ENCODE results near the gene NTNG2.
A peak's percentile ranks its signal among the peaks of the same experiment; 100 is the strongest.

The NTNG2 gene

DNA sequence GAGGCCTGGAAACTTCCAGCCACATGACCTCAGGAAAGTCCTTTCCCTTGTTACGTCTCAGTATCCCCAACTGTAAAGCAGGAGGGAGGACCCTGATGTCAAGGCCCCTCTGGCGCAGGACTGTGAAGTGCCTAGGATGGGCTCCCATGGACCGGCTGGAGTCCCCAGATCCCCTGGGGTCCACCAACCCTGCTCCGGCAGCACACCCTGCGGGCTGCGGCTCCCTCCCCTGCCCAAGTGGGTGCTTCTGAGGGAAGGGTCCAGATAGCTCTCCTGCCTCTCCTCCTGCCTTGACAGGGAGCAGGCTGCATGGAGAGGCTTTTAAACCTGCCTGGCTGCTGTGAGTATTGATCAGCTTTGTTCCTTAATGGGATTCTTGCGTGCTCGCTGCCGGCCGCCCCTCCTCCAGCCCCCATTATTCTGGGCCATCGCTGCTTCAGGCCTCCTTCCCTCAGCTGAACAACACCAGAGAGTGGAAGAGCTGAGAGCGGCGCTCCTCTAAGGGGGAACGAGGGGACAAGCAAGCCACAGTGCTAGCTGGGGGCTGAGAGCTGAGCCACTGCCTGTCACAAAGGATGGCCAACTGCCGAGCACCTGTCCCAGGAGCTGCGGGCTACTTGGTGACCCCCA, 25.6 kb upstream of the NTNG2 start:
- no peaks in the 10 kb centered on the region for H3K36me3 Mint-ChIP-seq (ENCODE audit: low read depth)
- H3K4me3 Mint-ChIP-seq = no peak overlapping the region
- H3K4me1 Mint-ChIP-seq (ENCODE audit: low read depth) = peaks cover 1% of the 10 kb centered on the region
- no peak overlapping the region for H3K27ac Mint-ChIP-seq
- no peaks in the 10 kb centered on the region for H3K9me3 Mint-ChIP-seq
- intact Hi-C loops (cut with micrococcal nuclease) = no loop called here
- peaks cover 45% of the 10 kb centered on the region for H3K27me3 Mint-ChIP-seq

DNA sequence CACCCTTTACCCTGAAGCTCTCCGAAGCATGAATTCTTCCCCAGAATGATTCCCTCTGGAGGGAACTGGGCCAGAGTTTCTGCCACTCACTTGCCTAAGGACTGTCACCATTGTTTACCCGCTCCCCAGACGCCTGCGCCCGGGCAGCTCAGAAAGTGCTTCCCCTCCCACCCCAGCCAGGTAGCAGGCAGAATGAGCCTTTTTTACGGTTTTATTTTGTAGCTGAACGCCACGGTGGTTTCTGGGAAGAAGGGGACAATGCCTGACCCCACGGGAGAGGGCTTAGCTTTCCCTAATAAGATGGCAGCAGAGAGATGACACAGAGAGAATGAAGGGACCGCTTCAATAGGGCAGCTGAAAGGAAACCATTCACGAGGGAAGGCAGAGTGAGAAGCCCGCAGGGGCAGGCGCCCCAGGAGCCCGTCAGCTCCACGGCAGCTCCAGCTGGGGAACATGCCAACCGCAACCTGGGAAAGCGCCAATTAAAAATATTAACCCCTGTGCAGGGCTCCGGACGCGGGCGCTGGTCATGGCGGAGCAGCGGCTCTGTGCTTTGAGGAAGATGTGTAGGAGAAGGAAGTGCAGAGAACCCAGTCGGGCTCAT, 20.4 kb upstream of the NTNG2 start:
- intact Hi-C loops (cut with micrococcal nuclease) = no loop called here
- peaks cover 65% of the 10 kb centered on the region for H3K27me3 Mint-ChIP-seq
- no peaks in the 10 kb centered on the region for H3K36me3 Mint-ChIP-seq (ENCODE audit: low read depth)
- no peaks in the 10 kb centered on the region for H3K9me3 Mint-ChIP-seq
- H3K4me1 Mint-ChIP-seq (ENCODE audit: low read depth) = peaks cover 11% of the 10 kb centered on the region
- H3K4me3 Mint-ChIP-seq = peak overlapping the region; percentile 64
- H3K27ac Mint-ChIP-seq = no peak overlapping the region

GRCh38 chr9:132141948-132142594, 19.8 kb upstream of the NTNG2 start:
- intact Hi-C loops (cut with micrococcal nuclease) = no loop called here
- peaks cover 70% of the 10 kb centered on the region for H3K27me3 Mint-ChIP-seq
- H3K36me3 Mint-ChIP-seq (ENCODE audit: low read depth) = no peaks in the 10 kb centered on the region
- no peak overlapping the region for H3K27ac Mint-ChIP-seq
- no peak overlapping the region for H3K4me3 Mint-ChIP-seq
- no peaks in the 10 kb centered on the region for H3K9me3 Mint-ChIP-seq
- H3K4me1 Mint-ChIP-seq (ENCODE audit: low read depth) = peaks cover 11% of the 10 kb centered on the region

- intact Hi-C loops (cut with micrococcal nuclease) = no loop called here
- no peak overlapping the region for H3K4me3 Mint-ChIP-seq
- H3K27me3 Mint-ChIP-seq = peaks cover 66% of the 10 kb centered on the region
- no peaks in the 10 kb centered on the region for H3K36me3 Mint-ChIP-seq (ENCODE audit: low read depth)
- no peak overlapping the region for H3K27ac Mint-ChIP-seq
- no peaks in the 10 kb centered on the region for H3K9me3 Mint-ChIP-seq
- peaks cover 11% of the 10 kb centered on the region for H3K4me1 Mint-ChIP-seq (ENCODE audit: low read depth)
Observed at GRCh38 chr9:132142924-132143323, 18.9 kb upstream of the NTNG2 start.

- intact Hi-C loops (cut with micrococcal nuclease) = no loop called here
- H3K4me1 Mint-ChIP-seq (ENCODE audit: low read depth) = peaks cover 11% of the 10 kb centered on the region
- no peak overlapping the region for H3K27ac Mint-ChIP-seq
- peaks cover 69% of the 10 kb centered on the region for H3K27me3 Mint-ChIP-seq
- no peak overlapping the region for H3K4me3 Mint-ChIP-seq
- no peaks in the 10 kb centered on the region for H3K36me3 Mint-ChIP-seq (ENCODE audit: low read depth)
- H3K9me3 Mint-ChIP-seq = no peaks in the 10 kb centered on the region
Observed at GRCh38 chr9:132143359-132143758, 18.5 kb upstream of the NTNG2 start.

- Mint-ChIP-seq H3K36me3 (ENCODE audit: low read depth) (no peaks in the 10 kb centered on the region), H3K4me1 (ENCODE audit: low read depth) (peaks cover 11% of the 10 kb centered on the region), H3K27me3 (peaks cover 65% of the 10 kb centered on the region), H3K4me3 (no peak overlapping the region), H3K9me3 (no peaks in the 10 kb centered on the region), H3K27ac (no peak overlapping the region)
- intact Hi-C loops (cut with micrococcal nuclease) = no loop called here
Observed at GRCh38 chr9:132144708-132145365, 17.0 kb upstream of the NTNG2 start.

- Mint-ChIP-seq H3K27ac (no peak overlapping the region), H3K4me3 (no peak overlapping the region), H3K27me3 (peaks cover 63% of the 10 kb centered on the region), H3K36me3 (ENCODE audit: low read depth) (no peaks in the 10 kb centered on the region), H3K9me3 (no peaks in the 10 kb centered on the region), H3K4me1 (ENCODE audit: low read depth) (peaks cover 11% of the 10 kb centered on the region)
- intact Hi-C loops (cut with micrococcal nuclease) = no loop called here
Observed at GRCh38 chr9:132146039-132146438, 15.8 kb upstream of the NTNG2 start.

DNA sequence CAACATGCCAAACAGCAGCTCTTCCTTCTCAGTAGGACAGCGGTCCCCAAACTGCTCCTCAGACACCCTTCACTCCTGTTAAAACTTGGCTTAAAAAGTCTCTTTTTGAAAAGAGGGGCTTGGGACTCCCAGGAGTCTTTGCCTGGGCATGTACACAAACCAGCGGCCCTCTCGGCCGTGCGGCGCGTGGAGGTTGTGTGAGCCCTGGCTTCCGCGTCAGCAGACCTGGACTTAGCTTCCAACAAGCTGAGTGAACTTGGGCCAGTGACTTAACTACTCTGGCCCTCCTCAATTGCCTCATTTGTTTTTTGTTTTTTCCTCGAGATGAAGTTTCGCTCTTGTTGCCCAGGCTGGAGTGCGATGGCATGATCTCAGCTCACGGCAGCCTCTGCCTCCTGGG, 15.3 kb upstream of the NTNG2 start:
- Mint-ChIP-seq H3K9me3 (no peaks in the 10 kb centered on the region), H3K4me3 (no peak overlapping the region), H3K4me1 (ENCODE audit: low read depth) (peaks cover 7% of the 10 kb centered on the region), H3K36me3 (ENCODE audit: low read depth) (no peaks in the 10 kb centered on the region), H3K27ac (no peak overlapping the region), H3K27me3 (peaks cover 59% of the 10 kb centered on the region)
- intact Hi-C loops (cut with micrococcal nuclease) = no loop called here

GRCh38 chr9:132147331-132147730, 14.5 kb upstream of the NTNG2 start:
- H3K27me3 Mint-ChIP-seq = peaks cover 55% of the 10 kb centered on the region
- no peak overlapping the region for H3K4me3 Mint-ChIP-seq
- no peaks in the 10 kb centered on the region for H3K4me1 Mint-ChIP-seq (ENCODE audit: low read depth)
- H3K27ac Mint-ChIP-seq = no peak overlapping the region
- no peaks in the 10 kb centered on the region for H3K9me3 Mint-ChIP-seq
- H3K36me3 Mint-ChIP-seq (ENCODE audit: low read depth) = no peaks in the 10 kb centered on the region
- intact Hi-C loops (cut with micrococcal nuclease) = no loop called here

GRCh38 chr9:132147839-132148238, 14.0 kb upstream of the NTNG2 start:
- no peaks in the 10 kb centered on the region for H3K36me3 Mint-ChIP-seq (ENCODE audit: low read depth)
- H3K27ac Mint-ChIP-seq = no peak overlapping the region
- peaks cover 55% of the 10 kb centered on the region for H3K27me3 Mint-ChIP-seq
- no peaks in the 10 kb centered on the region for H3K4me1 Mint-ChIP-seq (ENCODE audit: low read depth)
- H3K9me3 Mint-ChIP-seq = no peaks in the 10 kb centered on the region
- H3K4me3 Mint-ChIP-seq = no peak overlapping the region
- intact Hi-C loops (cut with micrococcal nuclease) = no loop called here

DNA sequence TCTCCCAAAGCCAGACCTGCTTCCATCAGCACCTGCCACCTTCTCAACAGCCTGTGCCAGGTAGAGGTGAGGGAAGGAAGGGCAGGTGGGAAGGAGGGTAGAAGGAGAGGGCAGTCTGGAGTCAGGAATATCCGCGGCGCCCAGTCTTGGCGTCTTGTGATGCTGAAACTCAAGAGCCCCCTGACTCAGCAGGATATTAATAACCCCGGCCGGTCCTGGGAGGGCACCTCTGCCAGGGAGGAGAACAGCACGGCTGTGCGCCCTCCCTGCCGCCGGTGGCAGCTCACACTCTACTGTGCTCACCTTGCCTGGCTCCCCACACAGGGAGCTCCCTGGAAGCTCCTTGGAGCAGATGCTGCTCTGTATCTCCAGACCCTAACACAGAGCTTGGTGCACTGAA, 11.6 kb upstream of the NTNG2 start:
- Mint-ChIP-seq H3K36me3 (ENCODE audit: low read depth) (no peaks in the 10 kb centered on the region), H3K4me3 (no peak overlapping the region), H3K4me1 (ENCODE audit: low read depth) (peaks cover 5% of the 10 kb centered on the region), H3K27me3 (peaks cover 56% of the 10 kb centered on the region), H3K27ac (no peak overlapping the region), H3K9me3 (no peaks in the 10 kb centered on the region)
- intact Hi-C loops (cut with micrococcal nuclease) = no loop called here

GRCh38 chr9:132151118-132151517, 10.7 kb upstream of the NTNG2 start:
- intact Hi-C loops (cut with micrococcal nuclease) = no loop called here
- H3K4me1 Mint-ChIP-seq (ENCODE audit: low read depth) = peaks cover 5% of the 10 kb centered on the region
- no peaks in the 10 kb centered on the region for H3K36me3 Mint-ChIP-seq (ENCODE audit: low read depth)
- no peak overlapping the region for H3K27ac Mint-ChIP-seq
- H3K27me3 Mint-ChIP-seq = peaks cover 58% of the 10 kb centered on the region
- no peaks in the 10 kb centered on the region for H3K9me3 Mint-ChIP-seq
- no peak overlapping the region for H3K4me3 Mint-ChIP-seq

- intact Hi-C loops (cut with micrococcal nuclease) = no loop called here
- no peaks in the 10 kb centered on the region for H3K36me3 Mint-ChIP-seq (ENCODE audit: low read depth)
- H3K27ac Mint-ChIP-seq = no peak overlapping the region
- H3K9me3 Mint-ChIP-seq = no peaks in the 10 kb centered on the region
- H3K4me3 Mint-ChIP-seq = no peak overlapping the region
- H3K27me3 Mint-ChIP-seq = peaks cover 56% of the 10 kb centered on the region
- peaks cover 5% of the 10 kb centered on the region for H3K4me1 Mint-ChIP-seq (ENCODE audit: low read depth)
Observed at GRCh38 chr9:132152231-132152630, 9.6 kb upstream of the NTNG2 start.

DNA sequence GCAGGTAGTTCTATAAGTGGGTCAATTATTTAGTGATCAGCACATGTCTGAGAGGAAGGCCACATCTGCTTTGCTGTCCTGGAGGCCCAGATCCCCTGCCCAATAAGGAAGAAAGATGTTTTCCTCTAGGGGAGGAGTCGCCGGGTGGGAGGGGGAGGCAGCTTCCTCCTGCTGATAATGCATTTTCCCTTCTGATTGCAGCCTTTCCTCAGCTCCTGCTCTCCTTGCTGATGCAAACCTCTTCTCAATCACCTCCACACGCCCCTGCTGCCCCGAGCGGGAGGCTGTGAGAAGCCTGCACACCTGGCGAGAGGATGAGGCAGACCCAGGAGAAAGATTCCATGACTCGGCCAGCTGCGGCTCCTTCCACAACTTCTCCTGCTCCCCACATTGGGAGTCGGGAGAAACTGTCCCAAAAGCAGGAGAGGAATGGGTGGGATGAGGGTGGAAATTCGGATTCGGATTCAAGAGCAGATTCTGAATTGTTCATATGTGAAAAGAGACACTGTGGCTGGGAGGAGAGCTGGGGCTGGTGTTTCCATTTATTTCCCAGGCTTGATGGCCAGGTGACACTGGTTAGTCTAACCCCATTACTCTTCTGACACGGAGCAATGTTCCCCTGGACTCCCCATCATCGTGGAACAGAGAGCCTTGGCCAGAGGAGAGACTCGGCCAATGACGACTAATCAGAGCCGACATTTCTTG, 6.8 kb upstream of the NTNG2 start:
- Mint-ChIP-seq H3K27ac (no peak overlapping the region), H3K36me3 (ENCODE audit: low read depth) (no peaks in the 10 kb centered on the region), H3K9me3 (no peaks in the 10 kb centered on the region), H3K4me3 (no peak overlapping the region), H3K4me1 (ENCODE audit: low read depth) (peaks cover 5% of the 10 kb centered on the region), H3K27me3 (peaks cover 61% of the 10 kb centered on the region)
- intact Hi-C loops (cut with micrococcal nuclease) = no loop called here
